ENCODE data around the gene CYP19A1.

DNA sequence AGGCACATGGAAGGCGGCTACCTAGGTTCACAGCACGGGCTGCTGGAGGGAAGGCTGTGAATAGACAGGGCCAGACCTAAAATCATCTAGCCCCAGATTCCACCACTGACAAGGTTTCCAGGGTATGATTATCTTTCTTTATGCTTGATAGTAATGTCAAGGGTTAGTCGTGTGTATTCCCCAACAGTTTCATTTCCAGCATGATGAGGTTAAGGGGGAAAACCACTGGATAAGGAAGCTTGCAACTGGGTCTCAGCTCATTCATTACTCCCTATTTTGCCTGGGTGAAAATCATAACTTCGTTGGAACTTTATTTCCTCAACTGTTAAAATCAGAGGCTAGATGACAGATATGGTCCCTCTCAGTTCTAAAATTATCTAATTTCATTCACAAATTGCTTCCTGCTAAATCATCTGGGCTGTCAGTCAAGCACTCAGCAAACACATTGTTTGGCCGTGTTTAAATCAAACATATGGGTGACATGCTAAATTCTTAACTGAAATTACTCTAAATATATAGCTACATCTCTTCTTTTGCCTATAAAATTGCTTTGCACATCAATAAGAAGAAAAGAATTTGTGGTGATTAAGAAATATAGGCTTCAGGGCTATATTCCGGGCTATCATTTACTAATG, 111.7 kb downstream of the CYP19A1 start:
- TF ChIP-seq GATA3 (IDR thresholded peaks at IDR 0.05; ENCODE audit: low read depth, low read length) (no peak), GATA2 (IDR thresholded peaks at IDR 0.05; ENCODE audit: low read depth, low read length) (no peak)
